Esophagus muscularis mucosa (tissue), 4 donors: ENCODE results near the gene ENOX2. TPM values are rescaled to one million over a fixed set of nuclear protein-coding genes. Genes with fewer than 3 reads are reported as not detected.

Source experiments
- DNase-seq: peaks from one replicate; pipeline ENCODE4 v3.0.0-alpha.2; 2017; ENCODE audit errors: extremely low spot score
- H3K27ac ChIP-seq, 4 donors: fragments of 200-600 bp; sonication (generic); replicated peaks in 1 of 4; 1 replicate in 3 of 4; 2 replicates in 1 of 4; pipeline ENCODE4 v1.5.1; 2016 to 2019; ENCODE audit warnings: mild to moderate bottlenecking in 1 of 4
- H3K27me3 ChIP-seq, 4 donors: fragments of 200-600 bp; sonication (generic); one replicate each; pipeline versions ENCODE4 v1.5.1 to v1.6.0; 2016 to 2019
- H3K36me3 ChIP-seq, 4 donors: fragments of 200-600 bp; sonication (generic); one replicate each; pipeline ENCODE4 v1.5.1; 2016 to 2019
- H3K4me1 ChIP-seq, 4 donors: fragments of 200-600 bp; sonication (generic); one replicate each; pipeline ENCODE4 v1.5.1; 2016 to 2019
- H3K4me3 ChIP-seq, 4 donors: fragments of 200-600 bp; sonication (generic); 1 replicate in 2 of 4; 2 replicates in 2 of 4; pipeline ENCODE4 v1.5.1; 2016 to 2019; ENCODE audit warnings: mild to moderate bottlenecking in 4 of 4, moderate library complexity in 1 of 4
- H3K9me3 ChIP-seq, 4 donors: fragments of 200-600 bp; sonication (generic); 1 replicate in 3 of 4; 2 replicates in 1 of 4; pipeline ENCODE4 v1.5.1; 2016 to 2019
- CTCF ChIP-seq, 3 experiments: fragments of 200-600 bp in 2 of 3; fragments of 450-650 bp in 1 of 3; sonication (generic) in 2 of 3; IDR thresholded peaks; one replicate each; pipeline ENCODE4 v1.5.1; 2017 to 2019; ENCODE audit warnings: antibody characterized with exemption in 3 of 3, mild to moderate bottlenecking in 2 of 3, moderate library complexity in 1 of 3
- EP300 ChIP-seq: sonication (generic); formaldehyde crosslinking; IDR thresholded peaks from one replicate; pipeline ENCODE4 v1.6.1; 2017; ENCODE audit warnings: antibody characterized with exemption
- POLR2A ChIP-seq: fragments of 450-650 bp; IDR thresholded peaks from one replicate; pipeline ENCODE4 v1.6.1; 2017; ENCODE audit warnings: antibody characterized with exemption, moderate library complexity, mild to moderate bottlenecking, low read depth
- POLR2AphosphoS5 ChIP-seq, 2 donors: sonication (generic); formaldehyde crosslinking; IDR thresholded peaks; one replicate each; pipeline ENCODE4 v1.6.1; 2017; ENCODE audit warnings: antibody characterized with exemption in 2 of 2
- WGBS: methylation state at CpG from one replicate; pipeline ENCODE4 v1.1.5; 2018; 5-methylcytosine and 5-hydroxymethylcytosine counted together
- intact Hi-C: fragments of 100-400 bp; cut with DNase I; formaldehyde crosslinking; loops from one replicate; pipeline ENCODE4 v1.15.1; 2023
- total RNA-seq, 4 donors: library from RNA; depleted of rRNA; stranded (reverse); fragments of >200 nt; gene quantifications; one replicate each; pipeline versions ENCODE4 v1.1.0 to v1.2.1, GENCODE V29; 2016

Gene ENOX2
- total RNA-seq, 4 donors from 2014 or later: 12.4 to 17.1 (median 15.5) TPM

GRCh38 chrX:130604882-130605281 is 298.1 kb downstream of the ENOX2 start:
- intact Hi-C loops: no loop called here
- Histone ChIP-seq H3K9me3 (no peaks in the 10 kb centered on the region), H3K36me3 (no peaks in the 10 kb centered on the region), H3K4me3 (no peak overlapping the region), H3K4me1 (no peaks in the 10 kb centered on the region), H3K27ac (no peak overlapping the region), H3K27me3 (no peaks in the 10 kb centered on the region)
- 72% methylated on average over 3 of the region's 3 CpGs for WGBS
- DNase-seq: no peak
- TF ChIP-seq EP300: no peak
- TF ChIP-seq POLR2AphosphoS5 (IDR thresholded peaks at IDR 0.05): no peak
- no peak for TF ChIP-seq CTCF (IDR thresholded peaks at IDR 0.05)

GRCh38 chrX:130594453-130594916 is 308.5 kb downstream of the ENOX2 start:
- TF ChIP-seq EP300 (no peak), POLR2AphosphoS5 (IDR thresholded peaks at IDR 0.05) (no peak), POLR2A (no peak), CTCF (IDR thresholded peaks at IDR 0.05) (no peak)
- intact Hi-C loops: no loop called here
- H3K9me3 ChIP-seq: no peaks in the 10 kb centered on the region
- WGBS: 45% methylated on average over 9 of the region's 9 CpGs
- no peak overlapping the region for H3K27ac ChIP-seq
- no peak for DNase-seq
- no peaks in the 10 kb centered on the region for H3K36me3 ChIP-seq
- H3K4me3 ChIP-seq: no peak overlapping the region
- no peaks in the 10 kb centered on the region for H3K27me3 ChIP-seq
- no peaks in the 10 kb centered on the region for H3K4me1 ChIP-seq

- WGBS: 86% methylated on average over 9 of the region's 9 CpGs
- intact Hi-C loops: no loop called here
- no peak overlapping the region for H3K27ac ChIP-seq
These were observed 309.1 kb downstream of the ENOX2 start for GRCh38 chrX:130593911-130594310.

GRCh38 chrX:130592204-130592603 is 310.8 kb downstream of the ENOX2 start:
- Histone ChIP-seq H3K27me3 (no peaks in the 10 kb centered on the region), H3K27ac (no peak overlapping the region), H3K4me3 (no peak overlapping the region), H3K4me1 (no peaks in the 10 kb centered on the region), H3K9me3 (no peaks in the 10 kb centered on the region), H3K36me3 (no peaks in the 10 kb centered on the region)
- TF ChIP-seq POLR2A (no peak), POLR2AphosphoS5 (IDR thresholded peaks at IDR 0.05) (no peak), EP300 (no peak), CTCF (IDR thresholded peaks at IDR 0.05) (no peak)
- intact Hi-C loops: no loop called here
- no peak for DNase-seq
- 84% methylated on average over 1 of the region's 1 CpG for WGBS

More at GRCh38 chrX:130593911-130594310, 309.1 kb downstream of the ENOX2 start:
- H3K4me1 ChIP-seq: no peaks in the 10 kb centered on the region
- DNase-seq: no peak
- H3K27me3 ChIP-seq: no peaks in the 10 kb centered on the region
- no peak for TF ChIP-seq POLR2A
- no peak for TF ChIP-seq POLR2AphosphoS5 (IDR thresholded peaks at IDR 0.05)
- TF ChIP-seq EP300: no peak
- no peak for TF ChIP-seq CTCF (IDR thresholded peaks at IDR 0.05)
- H3K36me3 ChIP-seq: no peaks in the 10 kb centered on the region
- no peak overlapping the region for H3K4me3 ChIP-seq
- no peaks in the 10 kb centered on the region for H3K9me3 ChIP-seq

- H3K9me3 ChIP-seq: no peaks in the 10 kb centered on the region
- H3K27me3 ChIP-seq: no peaks in the 10 kb centered on the region
- H3K4me1 ChIP-seq: no peaks in the 10 kb centered on the region
- H3K27ac ChIP-seq: no peak overlapping the region
- intact Hi-C loops: no loop called here
- TF ChIP-seq EP300 (no peak), CTCF (IDR thresholded peaks at IDR 0.05) (no peak), POLR2A (no peak), POLR2AphosphoS5 (IDR thresholded peaks at IDR 0.05) (no peak)
- H3K4me3 ChIP-seq: no peak overlapping the region
- no peak for DNase-seq
- no peaks in the 10 kb centered on the region for H3K36me3 ChIP-seq
These were observed 324.1 kb downstream of the ENOX2 start for GRCh38 chrX:130578906-130579305.
